Activated CD8-positive, alpha-beta memory T cell treated with anti-CD3 and anti-CD28 coated beads for 4 hours (primary cell): Measurements from ENCODE around the gene RTL9.

Experiments used
- DNase-seq, 2 donors: peaks; one replicate each; pipeline ENCODE4 v3.0.0-alpha.2; 2020; ENCODE audit warnings: low read depth in 2 of 2

RTL9 gene

GRCh38 chrX:110341189-110342035 is 17.2 kb upstream of the RTL9 start:
- DNase-seq, result no peak

- no peak for DNase-seq
Measured at GRCh38 chrX:110346681-110347080, 12.0 kb upstream of the RTL9 start.

- no peak for DNase-seq
Measured at GRCh38 chrX:110359273-110359672, 625 bp downstream of the RTL9 start.

GRCh38 chrX:110363244-110363643 is 4.6 kb downstream of the RTL9 start:
- no peak for DNase-seq

- DNase-seq, result no peak
Measured at GRCh38 chrX:110373310-110373709, 14.7 kb downstream of the RTL9 start.

- no peak for DNase-seq
Measured at GRCh38 chrX:110374559-110374958, 15.9 kb downstream of the RTL9 start.

- DNase-seq, result no peak
Measured at GRCh38 chrX:110381216-110381615, 22.6 kb downstream of the RTL9 start.

GRCh38 chrX:110383414-110383813 is 24.8 kb downstream of the RTL9 start:
- no peak for DNase-seq

GRCh38 chrX:110384490-110384889 is 25.8 kb downstream of the RTL9 start:
- no peak for DNase-seq

GRCh38 chrX:110389570-110389969 is 30.9 kb downstream of the RTL9 start:
- DNase-seq, result no peak

- no peak for DNase-seq
Measured at GRCh38 chrX:110391086-110391485, 32.4 kb downstream of the RTL9 start.

GRCh38 chrX:110394651-110395050 is 36.0 kb downstream of the RTL9 start:
- DNase-seq, result no peak

GRCh38 chrX:110395877-110396276 is 37.2 kb downstream of the RTL9 start:
- no peak for DNase-seq

GRCh38 chrX:110396735-110397134 is 38.1 kb downstream of the RTL9 start:
- DNase-seq, result no peak

GRCh38 chrX:110397339-110397738 is 38.7 kb downstream of the RTL9 start:
- DNase-seq, result no peak

- DNase-seq, result no peak
Measured at GRCh38 chrX:110397904-110398303, 39.3 kb downstream of the RTL9 start.

GRCh38 chrX:110399497-110399896 is 40.8 kb downstream of the RTL9 start:
- no peak for DNase-seq

- no peak for DNase-seq
Measured at GRCh38 chrX:110399966-110400365, 41.3 kb downstream of the RTL9 start.

GRCh38 chrX:110401135-110401534 is 42.5 kb downstream of the RTL9 start:
- DNase-seq, result no peak

- no peak for DNase-seq
Measured at GRCh38 chrX:110402091-110402849, 43.6 kb downstream of the RTL9 start.

- DNase-seq, result no peak
Measured at GRCh38 chrX:110402850-110403221, 44.2 kb downstream of the RTL9 start.

- no peak for DNase-seq
Measured at GRCh38 chrX:110403441-110404238, 45.0 kb downstream of the RTL9 start.
